AG20443 (cell line): ENCODE data around the gene HELZ2.
A peak's percentile ranks its signal among the peaks of the same experiment; 100 is the strongest.
"Not testable (repeated sequence)": the region's sequence is repeated elsewhere in the genome, so short reads cannot be mapped to it uniquely, and the experiment has no call there.

Experiments
- DNase-seq: peaks from one replicate; pipeline ENCODE4 v3.0.0; 2012; ENCODE audit warnings: low spot score, mixed read lengths

The HELZ2 gene

DNA sequence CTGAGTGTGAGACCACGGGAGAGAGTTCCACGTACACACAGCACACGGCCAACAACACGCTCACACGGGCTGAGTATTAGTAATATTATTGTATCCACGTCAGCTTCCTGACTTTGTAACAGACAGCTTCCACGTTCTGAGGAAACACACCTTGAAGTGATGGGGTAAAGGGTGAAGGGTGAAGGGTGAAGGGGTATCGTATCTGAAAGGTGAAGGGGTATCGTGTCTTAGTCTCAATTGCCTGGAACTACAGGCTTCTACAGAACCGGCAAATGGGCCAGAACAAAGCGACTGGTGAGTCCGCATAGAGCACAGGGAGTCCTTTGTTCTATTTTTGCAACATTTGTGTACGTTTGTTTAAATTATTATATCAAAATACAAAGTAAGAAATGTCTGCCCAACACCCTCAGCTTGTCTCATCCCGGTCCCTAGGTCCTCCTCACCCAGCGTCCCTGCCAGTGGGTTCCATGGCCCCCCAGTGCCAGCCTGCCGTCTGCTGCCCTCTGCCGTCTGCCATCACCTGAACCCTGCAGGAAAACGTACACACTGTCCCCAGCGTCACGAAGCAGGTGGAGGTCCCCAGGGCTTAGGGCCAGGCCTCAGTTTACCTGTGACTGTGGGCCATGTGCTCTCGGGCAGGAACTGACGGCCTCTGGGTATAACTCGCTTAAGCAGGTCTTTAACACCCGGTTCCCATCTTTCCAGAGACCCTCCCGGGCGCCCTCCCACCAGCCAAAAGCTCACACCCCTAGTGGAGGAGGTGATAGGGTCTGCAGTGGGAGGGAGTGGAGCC lies 4.4 kb upstream of the HELZ2 start:
- no peak for DNase-seq

DNA sequence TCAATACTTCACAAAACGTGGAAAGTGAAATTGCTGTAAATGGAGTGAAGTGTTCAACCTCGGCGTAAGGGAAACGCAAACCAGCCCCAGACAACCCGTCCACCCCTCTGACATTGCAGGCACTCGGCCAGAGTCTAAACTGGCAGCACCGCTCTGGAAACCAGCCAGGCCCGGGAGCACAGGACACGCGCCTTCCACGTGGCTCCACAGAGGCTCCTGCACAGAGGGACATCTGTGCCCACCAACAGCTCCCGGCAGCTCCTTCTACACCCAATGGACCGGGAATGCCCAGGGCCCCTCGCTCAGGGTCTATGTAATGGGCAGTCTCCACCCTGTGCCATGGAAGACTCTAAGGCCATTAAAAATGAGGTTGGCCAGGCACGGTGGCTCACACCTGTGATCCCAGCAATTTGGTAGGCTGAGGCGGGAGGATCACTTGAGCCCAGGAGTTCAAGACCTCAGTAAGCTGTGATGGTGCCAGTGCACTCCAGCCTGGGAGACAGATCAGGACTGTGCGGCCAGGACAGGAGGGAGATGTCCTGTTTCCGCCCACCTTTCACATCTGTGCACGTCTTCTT lies 3.4 kb upstream of the HELZ2 start:
- DNase-seq, result no peak

DNA sequence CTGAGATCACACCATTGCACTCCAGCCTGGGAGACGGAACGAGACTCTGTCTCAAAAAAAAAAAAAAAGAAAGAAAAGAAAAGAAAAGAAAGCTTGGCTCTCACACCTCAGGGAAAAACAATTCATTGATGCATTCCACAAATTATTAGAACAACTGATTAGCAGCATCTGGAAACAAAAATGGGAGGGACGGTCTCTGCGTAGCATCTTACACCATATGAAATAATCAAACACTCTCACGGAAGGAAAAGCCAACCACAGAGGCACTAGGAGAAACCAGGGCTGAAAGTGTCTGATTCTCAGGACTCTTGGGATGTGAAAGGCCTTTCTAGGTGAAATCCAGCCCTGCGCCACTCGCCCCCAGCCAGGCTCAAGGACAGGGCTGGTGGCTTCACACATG lies 2.3 kb upstream of the HELZ2 start:
- peak; percentile 42 for DNase-seq

DNA sequence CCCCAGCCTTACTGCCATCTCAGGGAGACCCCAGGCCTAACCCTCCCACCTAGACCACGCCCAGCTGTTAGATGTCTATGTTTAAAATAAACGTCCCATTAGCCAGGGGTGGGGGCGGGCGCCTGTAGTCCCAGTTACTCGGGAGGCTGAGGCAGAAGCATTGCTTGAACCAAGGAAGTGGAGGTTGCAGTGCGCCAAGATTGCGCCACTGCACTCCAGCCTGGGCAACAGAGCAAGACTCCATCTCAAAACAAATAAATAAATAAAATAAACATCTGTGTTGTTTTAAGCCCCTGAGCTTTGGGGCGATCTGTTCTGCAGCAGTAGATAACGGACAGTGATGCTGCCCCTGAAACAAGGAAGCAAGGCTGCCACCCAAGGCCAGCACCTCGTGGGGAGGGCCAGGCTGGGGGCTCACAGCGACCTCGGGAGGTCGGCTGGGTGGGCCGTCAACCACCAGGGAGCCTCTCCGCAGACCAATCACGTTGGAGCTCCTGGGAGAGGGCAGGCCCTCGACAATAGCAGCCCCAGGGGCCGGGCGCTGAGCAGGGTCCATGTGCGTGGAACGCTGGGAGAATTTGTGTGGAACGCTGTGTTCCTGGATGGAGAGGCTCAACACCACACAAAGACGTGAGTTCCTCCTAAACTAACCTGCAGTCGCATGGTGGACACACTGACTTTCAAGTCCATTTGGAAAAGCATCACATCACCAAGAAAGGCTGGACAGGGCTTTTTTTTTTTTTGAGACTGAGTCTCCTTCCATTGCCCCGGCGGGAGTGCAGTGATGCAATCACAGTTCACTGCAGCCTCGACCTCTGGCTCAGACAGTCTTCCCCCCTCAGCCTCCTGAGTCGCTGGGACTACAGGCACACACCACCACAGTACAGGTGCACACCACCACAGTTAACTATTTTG lies 1.0 kb upstream of the HELZ2 start:
- peak; percentile 32 for DNase-seq

DNA sequence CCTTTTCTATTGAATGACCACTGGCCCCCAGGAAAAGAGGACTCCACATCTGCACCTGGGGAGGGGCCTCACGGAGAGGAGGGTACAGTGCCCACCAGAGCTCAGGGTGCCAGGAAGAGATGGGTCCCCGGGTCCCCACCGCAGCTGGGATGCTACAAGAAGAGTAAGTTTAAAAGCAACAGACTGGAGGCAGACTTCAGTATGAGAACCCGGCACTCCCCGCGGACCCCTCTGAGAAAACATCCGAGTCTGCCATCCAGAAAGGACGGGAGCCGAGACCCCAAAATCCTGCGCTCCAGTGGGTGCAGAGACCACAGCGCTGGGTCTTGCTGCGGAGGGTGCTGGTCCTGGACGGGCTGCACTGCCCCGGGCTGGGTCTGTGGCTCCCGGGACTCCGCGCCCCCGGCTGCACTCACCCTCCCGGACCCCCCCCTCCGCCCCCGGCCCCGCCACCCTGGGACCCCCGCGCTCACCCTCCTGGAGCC lies 350 bp downstream of the HELZ2 start:
- no peak for DNase-seq

DNA sequence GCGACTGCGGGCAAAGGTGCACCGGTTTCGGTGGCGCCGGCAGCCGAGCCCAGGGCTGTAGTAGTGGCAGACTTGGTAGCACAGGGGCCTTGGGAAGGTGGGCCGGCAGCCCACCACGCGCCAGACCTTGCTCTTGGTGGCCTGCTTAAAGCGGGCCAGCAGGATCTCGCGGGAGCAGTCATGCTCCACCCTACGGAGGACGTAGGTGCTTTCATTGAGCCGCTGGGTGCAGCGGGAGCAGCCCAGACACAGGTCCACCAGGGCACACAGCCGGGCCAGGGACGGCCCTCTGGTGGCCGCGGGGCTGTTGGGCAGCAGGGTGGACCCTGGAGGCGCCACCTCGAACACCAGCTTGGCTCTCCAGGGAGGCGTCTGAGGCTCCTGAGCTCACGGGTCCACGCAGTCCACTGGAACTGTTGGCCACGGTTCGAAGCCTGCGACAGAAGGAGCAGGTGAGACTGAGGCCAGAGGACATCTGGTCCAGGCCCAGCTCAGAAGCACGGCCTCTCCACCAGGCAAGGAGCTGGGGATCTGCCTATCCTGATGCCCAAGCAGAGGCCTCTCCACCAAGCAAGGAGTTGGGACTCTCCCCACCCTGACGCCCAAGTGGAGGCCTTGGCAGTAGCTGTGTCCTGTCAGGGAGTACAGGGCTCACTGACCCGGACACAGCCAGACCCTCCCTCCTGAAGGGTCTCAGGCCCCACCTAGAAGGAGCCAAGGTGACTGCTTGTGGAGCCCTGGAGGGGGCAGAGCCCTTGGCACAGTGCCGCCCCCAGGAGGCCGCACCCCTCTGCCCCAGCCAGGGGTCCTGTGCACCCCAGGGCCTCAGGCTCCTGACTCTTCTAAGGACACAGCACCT lies 1.0 kb downstream of the HELZ2 start:
- no peak for DNase-seq

DNA sequence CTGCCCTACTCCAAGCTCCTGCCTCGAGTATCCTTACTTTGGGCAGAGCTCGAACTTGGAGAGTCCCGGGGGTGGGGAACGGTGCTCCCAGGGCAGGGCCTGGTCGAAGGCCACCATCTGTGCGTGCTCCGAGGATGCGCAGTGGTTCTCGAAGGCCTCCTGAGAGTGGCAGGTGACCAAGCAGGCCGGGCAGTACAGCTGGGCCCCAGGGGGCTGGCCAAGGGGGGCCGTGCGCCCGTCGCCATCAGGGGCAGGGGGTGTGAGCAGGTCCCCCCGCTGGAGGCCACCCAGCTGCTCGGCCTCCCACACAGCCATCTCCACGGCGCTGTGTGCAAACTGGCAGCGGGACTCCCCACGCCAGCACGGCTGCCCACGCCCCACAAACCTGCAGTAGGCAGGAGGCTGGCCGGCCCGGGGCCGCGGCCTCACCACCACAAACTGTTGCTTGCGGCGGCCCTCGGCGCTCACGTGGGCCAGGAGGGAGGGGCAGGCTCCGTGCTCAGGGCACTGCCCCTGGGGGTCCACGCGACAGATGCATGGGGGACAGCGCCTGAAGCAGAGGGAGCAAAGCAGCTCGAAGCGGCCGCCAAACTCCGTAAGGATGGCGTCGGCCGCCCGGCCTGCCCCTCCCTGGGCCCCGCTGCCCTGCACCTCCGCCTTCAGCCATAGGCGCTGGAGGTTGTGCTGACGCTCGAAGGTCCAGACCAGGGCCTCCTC lies 1.8 kb downstream of the HELZ2 start:
- DNase-seq, result no peak

DNA sequence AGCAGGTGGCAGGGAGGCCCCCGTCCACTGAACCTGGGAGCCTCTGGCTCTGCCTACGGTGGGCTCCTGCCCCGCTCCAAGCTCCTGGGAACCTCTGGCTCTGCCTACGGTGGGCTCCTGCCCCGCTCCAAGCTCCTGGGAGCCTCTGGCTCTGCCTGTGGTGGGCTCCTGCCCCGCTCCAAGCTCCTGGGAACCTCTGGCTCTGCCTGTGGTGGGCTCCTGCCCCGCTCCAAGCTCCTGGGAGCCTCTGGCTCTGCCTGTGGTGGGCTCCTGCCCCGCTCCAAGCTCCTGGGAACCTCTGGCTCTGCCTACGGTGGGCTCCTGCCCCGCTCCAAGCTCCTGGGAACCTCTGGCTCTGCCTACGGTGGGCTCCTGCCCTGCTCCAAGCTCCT lies 3.0 kb downstream of the HELZ2 start:
- not testable (repeated sequence) for DNase-seq

DNA sequence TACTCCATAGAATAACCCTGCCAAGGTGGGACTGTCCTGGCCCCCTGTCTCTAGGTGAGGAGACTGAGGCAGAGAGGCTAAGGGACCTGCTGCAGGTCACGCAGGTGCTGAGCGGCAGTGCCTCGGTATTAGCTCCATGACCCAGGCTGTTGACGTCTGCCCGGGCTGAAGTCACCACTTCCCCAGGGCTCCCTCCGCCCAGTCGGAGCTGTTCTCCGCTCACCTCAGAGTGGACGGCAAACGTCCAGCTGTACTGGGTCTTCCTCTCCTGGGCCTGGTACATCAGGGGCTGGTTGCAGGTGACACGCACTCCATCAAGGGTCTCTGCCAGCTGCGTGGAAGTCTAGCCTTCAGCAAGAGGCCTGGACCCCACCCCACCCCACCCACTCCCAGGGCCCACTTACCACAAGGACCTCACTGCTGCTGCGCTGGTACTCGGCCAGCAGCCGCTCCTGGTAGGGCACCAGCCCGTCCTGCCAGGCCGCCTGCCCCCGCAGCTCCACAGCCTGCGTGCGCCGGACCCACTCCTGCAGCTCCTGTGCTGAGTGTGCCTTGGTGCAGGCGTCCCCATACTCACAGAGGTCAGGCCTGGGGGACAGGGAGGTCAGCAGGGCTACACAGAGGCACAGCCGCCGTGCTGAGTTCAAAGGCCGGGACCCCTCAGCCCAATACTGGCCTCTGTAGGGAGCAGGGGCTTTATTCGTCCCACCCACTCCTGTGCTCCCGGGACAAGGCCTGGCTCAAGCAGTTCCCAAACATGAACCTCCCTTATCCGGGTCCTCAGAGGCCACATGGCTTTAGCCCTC lies 3.6 kb downstream of the HELZ2 start:
- DNase-seq, result no peak

DNA sequence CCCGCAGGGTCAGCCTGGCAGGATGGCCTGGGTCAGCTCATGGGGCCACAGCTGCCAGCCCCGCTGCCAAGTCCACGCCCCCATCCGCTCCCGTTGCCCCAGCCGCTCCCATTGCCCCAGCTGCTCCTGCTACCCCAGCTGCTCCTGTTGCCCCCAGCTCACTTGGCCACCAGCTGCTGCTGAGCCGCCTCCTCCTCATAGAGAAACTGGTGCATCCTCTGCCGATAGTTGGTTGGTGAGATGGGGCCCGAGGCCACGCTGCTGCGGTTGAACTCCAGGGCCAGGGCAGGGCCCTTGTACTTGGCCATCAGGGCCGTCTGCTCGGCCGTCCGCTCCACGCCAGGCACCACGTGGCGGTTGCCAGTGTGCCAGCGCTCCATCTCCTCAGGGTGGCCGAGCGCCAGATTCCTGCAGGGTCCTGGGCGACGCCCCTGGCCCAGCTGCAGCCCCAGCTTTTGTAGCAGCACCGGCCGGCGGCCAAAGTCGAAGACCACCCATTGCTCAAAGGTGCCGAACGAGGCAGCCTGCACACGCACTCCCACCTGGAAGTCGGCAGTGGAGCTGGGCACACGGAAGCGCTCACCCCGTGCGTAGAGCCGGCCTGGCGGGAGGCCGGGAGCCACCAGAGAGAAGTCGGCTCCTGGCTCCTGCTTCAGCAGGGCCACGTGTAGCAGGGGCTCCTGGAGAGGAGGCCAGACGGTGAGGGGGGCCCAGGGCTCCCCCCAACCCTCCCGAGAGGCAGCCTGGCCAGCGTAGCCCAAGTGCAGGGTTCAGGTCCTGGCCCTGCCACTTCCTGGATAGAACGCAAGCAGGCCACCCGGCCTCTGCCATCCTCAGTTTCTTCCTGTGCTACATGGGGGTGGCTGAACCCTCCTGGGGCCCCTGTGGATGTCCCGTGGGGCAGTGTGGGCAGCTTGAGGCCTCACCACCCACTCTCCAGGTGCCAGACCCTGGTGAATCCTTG lies 4.8 kb downstream of the HELZ2 start:
- no peak for DNase-seq

DNA sequence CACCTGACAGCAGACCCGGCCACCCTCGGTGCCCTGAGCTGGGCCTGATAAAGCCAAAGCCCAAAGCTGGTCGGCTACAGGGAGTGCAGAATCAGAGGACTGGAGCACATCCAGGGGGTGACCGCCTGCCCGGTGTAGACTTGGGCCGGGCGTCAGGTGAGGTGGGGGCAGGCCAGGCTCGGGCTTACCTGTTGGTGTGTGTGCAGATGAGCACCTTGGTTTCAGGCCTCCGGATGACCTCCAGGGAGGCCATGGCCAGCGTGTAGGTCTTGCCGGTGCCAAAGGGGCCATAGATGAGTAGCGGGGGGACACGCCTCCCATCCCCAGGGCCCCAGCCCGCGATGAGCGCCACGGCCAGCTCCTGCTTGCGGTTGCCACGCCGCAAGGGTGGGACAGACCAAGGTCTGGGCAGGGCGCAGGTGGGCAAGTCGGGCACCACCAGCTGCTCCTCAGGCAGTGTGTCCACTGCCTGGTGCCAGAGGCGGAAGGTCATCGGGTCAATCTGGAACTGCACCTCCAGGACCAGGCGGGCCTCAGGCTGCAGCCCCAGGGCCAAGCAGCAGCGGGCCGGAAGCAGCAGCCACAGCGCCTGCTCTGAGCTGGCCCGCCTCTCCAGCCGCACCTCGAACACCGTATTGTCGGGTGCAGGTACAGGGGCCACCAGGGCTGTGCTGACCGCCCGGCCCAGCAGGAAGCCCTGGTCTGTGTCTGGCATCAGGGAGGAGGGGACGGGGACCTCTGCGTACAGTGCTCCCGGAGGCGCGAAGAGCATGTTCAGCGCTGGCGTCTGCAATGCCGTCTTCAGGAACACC lies 5.7 kb downstream of the HELZ2 start:
- no peak for DNase-seq

DNA sequence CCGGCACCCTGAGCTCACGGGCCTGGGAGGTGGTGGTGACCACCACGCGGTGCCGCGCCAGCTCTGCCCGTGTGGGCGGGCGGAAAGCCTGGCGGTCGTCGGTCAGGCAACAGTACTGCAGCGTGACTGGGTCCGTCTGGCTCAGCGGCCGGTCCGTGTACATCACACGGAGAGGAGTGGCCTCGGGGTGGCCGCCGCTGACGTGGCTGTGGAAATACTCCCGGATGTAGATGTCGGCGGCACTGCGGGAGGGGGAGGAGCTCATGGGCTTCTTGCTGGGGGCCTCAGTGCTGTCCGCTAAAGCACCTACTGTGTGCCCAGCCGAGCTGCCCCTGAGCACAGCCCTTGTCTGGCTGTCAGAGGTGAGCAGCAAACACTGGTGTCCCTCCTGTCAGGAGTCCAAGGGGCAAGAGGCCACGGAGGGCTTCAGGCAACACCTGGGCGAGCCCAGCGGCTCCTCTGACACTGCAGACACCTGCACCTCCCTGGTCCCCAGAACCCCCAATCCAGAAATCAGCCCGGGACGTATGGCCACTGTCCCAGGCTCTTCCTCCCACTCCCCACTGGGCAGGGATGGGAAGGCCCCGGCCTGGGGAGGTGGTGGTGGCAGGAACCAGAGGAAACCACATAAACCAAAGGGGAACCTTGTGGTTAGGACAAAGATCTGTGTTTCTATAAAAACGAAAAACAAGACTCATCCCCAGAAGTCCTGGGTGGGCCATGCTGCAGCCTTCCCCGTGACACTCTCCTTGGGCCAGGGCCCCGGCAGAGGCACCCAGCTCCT lies 6.5 kb downstream of the HELZ2 start:
- DNase-seq, result no peak

DNA sequence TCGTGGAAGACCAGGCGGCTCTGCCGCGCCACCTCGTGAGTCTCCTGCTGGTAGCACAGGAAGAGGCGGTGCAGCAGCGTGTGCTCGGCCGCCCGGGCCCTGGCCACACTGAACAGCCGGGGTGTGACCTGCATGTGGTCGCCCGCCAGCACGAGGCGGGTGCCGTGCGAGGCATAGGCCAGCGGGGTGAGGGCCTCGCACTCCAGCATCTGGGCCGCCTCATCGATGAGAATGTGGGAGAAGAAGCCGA lies 7.0 kb downstream of the HELZ2 start:
- DNase-seq, result no peak

DNA sequence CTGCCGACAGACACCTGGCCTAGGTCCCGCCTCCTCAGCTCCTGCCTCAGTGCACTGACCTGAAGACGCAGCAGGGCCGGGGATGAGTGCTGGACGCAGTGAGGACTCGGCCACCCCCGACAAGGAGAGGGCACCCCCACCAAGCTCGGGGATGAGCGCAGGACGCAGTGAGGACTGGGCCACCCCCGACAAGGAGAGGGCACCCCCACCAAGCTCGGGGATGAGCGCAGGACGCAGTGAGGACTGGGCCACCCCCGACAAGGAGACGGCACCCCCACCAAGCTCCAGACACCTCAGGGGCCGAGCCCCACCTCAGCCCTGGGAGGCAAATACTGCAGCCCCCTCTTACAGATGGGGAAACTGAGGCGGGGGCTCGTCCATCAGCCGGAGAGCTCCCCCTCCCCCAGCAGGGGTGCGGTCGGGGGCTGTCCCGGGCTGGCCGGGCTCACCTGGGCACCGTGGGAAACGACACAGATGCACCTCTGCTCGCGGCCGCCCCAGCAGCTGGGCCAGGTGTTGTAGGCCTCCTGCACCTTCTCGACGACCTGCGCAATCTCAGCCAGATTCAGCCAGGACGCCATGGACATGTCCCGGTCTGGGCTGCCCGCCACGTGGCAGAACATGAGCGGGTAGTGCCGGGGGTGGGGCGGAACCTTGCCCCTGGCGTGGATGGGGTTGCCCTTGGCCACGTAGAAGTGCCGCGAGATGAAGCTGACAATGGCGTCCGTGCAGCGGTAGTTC lies 7.5 kb downstream of the HELZ2 start:
- no peak for DNase-seq

DNA sequence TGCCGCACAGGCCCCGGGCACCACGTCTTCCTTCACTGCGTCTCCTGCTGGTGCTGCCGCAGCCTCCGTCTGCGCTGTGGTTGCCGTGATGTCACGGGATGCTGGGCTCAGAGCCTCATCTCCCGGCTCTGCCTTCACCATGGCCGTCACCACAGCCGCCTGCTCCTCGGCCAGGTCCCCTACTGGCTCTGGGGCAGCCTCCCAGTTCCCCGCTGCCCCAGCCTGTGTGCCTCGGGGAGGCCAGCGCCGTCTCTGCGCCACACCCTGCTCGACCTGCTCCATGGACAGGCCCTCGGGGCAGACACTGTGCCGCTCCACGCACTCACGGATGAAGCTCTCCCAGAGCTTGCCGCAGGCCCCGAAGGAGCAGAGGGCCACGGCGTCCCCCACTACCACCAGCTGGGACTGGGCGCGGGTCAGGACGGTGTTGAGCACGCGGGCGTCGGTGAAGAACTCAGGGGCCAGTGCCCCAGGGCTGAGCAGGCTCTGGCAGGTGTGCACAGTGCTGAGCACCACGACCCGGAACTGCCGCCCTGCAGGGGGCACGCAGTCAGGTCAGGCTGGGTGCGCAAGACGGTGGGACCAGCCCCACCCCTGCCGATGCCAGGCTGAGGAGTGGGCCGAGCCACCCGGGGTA lies 8.2 kb downstream of the HELZ2 start:
- no peak for DNase-seq

DNA sequence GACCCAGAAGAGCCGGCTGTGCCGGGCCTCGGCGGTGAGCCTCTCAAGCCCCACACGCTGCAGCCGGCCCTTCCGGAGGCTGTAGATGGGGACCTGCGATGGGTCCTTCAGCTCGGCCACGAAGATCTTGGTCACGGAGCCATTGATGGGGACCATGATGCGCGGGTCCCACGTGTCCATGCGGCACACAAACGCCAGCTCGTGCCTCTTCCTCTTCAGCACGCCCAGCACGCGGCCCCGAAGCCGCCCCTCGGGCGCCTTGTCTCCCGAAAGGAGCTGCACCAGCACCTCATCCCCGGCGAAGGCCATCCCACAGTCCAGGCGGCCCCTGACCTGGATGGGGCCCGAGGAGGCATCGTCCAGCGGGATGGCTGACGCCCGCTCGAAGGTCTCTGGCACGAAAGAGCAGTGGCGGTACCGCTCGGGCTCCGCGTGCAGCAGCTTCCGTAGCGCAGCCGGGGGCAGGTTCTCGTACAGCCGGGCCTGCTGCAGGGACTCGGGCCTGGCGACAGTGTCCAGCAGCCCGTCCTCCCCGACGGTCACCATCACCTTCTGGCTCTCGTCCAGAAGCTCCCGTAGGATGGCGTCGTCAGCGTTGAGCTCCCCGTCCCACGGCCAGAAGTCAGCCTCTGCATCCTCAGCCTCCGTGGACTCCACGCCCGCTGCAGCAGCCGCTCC lies 8.9 kb downstream of the HELZ2 start:
- DNase-seq, result no peak
